ENCODE data around the gene UFC1.

UFC1 gene

DNA sequence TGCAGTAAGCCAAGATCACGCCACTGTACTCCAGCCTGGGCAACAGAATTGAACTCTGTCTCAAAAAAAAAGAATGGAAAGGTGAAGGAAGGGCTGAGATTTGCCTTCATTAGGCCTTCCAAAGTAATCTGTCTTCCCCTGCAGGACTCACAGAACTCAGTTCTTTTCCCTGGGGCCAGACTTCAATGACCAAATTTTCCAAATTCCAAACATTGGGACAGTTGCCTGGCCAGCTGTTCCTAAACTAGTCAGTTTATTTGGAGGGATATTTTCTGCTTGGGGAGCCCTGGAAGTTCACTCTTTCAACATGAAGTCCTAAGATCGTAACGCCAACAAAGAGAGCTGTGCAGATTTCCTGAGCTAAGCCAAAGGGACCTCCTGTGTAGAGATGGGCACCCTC, 15.9 kb upstream of the UFC1 start:
- DNase-seq = no peak

DNA sequence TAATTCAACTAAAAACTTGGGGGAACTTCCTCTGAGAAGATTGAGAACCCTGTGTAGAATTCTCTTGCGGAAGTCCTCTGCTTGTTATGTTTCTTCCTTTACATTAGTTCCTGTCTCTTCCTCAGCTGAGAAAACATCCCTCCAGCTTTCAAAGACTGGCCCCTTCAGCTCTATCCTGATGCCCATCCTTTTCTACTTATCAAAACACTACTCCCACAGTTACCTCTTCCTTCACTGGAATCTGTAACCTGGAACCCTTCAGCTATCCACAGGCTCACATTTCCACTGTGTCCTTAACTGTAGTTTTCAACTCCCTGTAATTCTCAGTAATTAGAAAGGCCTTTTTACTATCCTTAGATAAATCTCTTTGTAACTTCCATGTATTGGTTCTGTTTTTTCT, 15.3 kb upstream of the UFC1 start:
- DNase-seq = no peak

DNA sequence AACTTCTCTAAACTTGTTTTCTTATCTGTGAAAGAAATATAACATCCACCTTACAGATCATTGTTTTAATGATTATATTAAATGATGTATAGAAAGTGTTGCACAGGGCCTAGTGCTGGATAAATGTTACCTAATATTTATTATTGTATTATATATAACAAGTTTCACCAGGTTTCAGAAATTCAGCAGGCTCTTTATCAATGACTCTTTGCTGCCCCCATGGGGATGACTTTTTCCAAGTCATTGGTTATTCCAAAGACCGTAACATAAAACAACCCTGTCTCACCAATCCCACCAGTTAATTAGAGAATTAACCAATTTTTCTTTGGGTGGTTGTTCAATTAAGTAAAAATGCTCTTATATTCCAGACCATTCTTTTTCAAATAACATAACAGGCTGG, 14.0 kb upstream of the UFC1 start:
- DNase-seq = peak; percentile 50

DNA sequence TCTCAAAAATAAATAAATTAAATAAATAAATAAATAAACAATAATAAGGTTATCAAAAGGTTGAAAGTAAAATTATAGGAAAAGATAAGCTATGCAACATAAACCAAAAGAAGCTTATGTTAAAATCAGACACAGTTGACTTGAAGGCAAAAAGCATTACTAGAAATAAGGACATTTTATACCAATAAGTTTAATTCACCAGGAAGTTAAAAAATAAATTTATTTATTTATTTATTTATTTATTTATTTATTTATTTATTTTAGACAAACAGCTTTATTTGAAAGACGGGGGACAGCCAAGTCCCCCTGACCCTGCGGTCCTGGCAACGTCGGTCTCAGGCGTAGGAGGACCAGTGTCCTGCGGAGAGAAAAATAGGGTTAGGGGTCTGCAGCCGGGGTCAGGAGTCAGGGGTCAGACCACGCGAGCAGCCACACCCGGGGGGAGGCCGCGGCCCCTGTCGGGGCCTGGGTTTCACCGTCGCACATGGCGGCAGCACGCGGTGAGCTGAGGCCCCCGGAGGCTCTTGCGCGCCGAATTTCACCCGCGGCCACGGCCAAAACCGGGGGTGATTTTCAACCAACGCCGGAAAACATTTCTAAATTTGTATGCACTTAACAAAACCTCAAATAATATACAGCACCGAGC, 12.9 kb upstream of the UFC1 start:
- no peak for DNase-seq

DNA sequence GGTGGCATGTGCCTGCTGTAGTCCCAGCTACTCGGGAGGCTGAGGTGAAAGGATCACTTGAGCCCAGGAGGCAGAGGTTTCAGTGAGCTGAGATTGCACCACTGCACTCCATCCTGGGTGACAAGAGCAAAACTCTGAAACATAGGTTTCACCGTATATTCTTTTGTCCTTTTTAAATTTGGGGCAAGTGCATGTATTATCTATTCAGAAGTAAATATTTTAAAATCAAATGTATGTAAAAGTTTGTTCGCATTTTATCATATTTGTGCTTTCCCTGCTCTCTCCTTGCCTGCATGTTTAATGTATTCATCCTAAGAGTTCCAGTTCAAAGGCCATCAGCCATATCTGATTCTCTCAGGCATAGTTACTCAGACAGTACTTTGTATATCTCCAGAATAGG, 7.9 kb upstream of the UFC1 start:
- no peak for DNase-seq

DNA sequence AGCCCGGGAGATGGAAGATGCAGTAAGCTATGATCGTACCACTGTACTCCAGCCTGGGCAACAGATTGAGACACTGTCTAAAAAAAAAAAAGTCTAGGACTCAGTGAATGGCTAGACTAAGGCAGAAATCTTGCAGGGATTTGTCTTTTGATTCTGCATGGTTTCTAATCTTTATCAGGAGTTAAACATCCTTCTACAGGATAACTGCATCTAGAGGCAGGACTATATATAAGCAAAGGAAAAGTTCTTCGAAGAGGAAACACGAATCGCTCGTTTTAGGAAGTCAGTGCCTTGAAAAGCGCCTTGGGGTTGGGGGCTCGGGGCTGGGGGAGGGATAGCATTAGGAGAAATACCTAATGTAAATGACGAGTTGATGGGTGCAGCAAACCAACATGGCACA, 602 bp upstream of the UFC1 start:
- no peak for DNase-seq

DNA sequence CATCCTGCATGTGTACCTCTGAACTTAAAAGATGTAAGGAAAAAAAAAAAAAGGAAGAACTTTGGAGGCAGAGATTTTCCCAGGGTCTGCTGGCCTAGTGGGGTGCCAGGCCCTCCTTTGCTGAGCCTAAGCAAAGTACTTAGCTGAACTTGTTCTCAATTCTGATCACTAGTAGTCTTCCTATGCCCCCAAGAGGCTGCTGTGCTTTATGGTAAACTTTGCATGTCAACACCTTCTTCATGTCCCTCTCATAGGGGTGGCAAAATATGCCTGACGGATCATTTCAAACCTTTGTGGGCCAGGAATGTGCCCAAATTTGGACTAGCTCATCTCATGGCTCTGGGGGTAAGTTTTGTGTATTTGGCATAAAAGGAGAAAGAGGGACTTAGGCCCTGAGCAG, 4.1 kb downstream of the UFC1 start:
- DNase-seq = no peak

DNA sequence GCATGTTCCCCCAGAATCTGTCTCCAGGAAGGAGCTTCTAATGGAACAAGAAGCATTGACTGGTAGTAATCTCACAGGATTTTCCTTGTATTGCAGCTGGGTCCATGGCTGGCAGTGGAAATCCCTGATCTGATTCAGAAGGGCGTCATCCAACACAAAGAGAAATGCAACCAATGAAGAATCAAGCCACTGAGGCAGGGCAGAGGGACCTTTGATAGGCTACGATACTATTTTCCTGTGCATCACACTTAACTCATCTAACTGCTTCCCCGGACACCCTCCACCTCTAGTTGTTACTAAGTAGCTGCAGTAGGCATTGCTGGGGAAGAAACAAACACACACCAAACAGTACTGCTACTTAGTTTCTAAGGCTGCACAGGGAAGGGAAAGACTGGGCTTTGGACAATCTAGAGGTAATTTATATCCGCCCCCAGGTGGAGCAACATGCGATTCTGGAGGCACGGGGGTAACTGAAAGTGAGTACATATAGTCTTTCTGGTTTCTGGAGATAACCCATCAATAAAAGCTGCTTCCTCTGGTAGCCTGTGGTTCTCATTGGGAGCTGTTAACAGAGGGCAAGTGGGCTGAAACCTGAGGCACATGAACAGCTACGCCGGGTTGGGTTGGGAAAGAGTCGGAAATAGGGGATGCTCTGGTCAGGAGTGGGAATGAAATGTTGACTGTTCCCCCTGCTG, 4.7 kb downstream of the UFC1 start:
- no peak for DNase-seq

DNA sequence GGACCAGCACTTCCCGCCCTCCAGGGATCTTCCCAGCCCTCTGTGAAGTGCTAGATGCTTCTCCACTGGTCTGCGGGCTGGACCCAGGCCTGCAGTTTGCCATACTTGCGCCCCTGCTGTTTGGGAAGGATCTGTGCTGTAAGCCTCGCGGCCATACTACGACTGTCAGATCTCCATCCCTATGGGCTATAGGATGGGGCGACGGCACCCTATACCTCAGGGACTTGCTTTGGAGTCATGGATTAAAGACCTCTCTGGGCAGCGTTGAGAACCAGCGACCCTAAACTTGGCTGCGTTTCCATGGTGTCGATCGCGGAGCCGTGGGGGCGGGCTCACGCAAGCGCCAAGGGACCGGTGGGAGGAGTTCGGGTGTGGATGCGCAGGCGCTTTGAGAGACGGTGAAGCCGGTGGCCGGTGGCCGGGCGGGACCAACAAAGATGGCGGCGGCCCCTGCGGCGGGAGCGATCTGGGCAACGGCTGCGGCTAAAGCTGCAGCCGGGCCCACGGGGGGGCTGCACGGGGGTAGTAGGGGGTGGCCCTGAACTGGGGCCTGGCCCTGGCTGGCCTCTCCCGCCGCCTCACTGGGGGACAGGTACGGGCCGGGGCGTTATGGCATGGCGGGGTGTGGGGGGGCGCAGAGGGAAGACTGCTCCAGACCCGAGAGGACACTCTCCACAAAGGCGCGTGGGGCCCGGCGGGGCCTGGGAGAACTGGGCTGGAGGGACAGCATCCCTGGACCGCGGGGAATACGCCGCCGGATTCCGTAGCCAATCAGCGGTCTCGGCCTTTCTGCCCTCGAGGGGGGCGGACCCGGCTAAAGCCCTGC, 5.5 kb downstream of the UFC1 start, which contains the start of gene USP21:
USP21 (plus strand) TSS at position 414 of the 826 bp plus-strand sequence. CDS start 1,141 bp downstream, outside the sequence.
- peak; percentile 94 for DNase-seq

DNA sequence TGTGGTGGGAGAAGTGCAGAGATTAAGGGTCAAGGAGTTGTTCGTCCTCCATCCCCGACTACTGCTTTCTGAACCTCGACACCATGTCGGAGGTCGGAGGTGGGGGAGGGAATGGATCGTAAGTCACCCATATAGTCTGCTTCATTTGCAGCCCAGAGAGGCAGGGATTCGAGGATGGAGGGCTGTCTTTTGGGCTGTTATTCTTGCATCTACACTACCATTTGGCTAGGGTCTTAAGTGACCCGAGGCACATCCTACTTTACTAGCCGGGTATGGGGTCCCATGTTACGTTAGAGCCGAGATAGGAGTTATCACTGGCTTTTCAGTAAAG, 6.1 kb downstream of the UFC1 start:
- no peak for DNase-seq

DNA sequence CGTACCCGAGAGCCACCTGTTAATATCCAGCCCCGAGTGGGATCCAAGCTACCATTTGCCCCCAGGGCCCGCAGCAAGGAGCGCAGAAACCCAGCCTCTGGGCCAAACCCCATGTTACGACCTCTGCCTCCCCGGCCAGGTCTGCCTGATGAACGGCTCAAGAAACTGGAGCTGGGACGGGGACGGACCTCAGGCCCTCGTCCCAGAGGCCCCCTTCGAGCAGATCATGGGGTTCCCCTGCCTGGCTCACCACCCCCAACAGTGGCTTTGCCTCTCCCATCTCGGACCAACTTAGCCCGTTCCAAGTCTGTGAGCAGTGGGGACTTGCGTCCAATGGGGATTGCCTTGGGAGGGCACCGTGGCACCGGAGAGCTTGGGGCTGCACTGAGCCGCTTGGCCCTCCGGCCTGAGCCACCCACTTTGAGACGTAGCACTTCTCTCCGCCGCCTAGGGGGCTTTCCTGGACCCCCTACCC, 6.9 kb downstream of the UFC1 start:
- DNase-seq = no peak

DNA sequence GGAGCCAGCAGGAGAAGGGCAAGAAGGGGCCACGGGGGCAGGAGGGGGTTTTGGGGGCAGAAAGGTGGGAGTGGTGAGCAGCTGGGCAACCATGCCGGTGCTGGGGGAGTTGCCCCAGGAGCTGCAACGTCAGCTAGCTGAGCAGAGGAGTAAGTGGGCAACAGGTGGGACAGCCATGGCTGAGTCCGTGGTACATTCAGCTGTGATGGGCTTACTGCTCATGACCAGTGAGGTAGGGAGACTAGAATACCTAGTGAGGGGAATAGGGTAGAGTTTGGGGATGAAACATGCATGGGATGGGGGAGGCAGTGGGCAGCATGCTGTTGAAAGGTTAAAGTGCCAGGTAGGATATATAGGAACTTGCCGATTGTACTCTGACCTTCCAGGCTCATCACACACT, 7.9 kb downstream of the UFC1 start:
- no peak for DNase-seq

DNA sequence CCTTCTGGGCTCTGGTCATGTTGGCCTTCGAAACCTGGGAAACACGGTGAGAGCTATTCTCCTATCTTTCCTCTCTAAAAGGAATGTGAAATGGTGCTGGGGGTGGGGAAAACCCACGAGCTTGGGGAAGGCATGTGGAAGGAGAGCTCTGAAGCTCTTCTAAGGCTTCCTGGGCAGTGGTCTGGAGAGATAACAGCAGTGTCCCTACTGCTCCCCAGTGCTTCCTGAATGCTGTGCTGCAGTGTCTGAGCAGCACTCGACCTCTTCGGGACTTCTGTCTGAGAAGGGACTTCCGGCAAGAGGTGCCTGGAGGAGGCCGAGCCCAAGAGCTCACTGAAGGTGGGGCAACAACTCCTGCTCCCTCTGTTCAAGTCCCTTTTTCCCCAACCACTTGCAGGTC, 8.3 kb downstream of the UFC1 start:
- DNase-seq = no peak

DNA sequence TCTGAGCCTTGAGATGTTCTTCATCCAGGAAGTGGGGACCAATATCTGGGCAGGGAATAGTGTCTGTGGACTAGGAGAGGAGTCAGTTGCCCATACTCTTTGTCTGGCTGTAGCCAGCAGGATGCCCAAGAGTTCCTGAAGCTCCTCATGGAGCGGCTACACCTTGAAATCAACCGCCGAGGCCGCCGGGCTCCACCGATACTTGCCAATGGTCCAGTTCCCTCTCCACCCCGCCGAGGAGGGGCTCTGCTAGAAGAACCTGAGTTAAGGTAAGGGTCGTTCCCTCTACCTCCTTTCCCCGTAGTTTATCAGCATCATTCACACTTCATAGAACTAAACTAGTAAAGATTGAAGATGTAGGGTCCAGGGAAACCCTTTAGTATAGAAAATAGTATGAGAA, 9.0 kb downstream of the UFC1 start:
- DNase-seq = no peak

DNA sequence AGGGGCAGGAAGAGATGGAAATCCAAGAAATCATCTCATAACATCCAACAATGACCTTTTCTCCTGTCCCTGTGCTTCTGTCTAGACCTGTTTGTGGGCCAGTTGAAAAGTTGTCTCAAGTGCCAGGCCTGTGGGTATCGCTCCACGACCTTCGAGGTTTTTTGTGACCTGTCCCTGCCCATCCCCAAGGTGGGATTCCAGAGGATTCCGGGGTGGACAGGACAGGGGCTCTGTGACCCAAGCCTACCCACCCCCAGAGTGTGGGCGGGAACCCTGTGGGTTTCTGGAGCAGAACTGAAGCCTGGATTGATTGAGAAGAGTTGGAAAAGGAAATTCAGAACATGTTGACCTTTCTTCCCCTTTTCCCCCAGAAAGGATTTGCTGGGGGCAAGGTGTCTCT, 10.0 kb downstream of the UFC1 start:
- DNase-seq = no peak

DNA sequence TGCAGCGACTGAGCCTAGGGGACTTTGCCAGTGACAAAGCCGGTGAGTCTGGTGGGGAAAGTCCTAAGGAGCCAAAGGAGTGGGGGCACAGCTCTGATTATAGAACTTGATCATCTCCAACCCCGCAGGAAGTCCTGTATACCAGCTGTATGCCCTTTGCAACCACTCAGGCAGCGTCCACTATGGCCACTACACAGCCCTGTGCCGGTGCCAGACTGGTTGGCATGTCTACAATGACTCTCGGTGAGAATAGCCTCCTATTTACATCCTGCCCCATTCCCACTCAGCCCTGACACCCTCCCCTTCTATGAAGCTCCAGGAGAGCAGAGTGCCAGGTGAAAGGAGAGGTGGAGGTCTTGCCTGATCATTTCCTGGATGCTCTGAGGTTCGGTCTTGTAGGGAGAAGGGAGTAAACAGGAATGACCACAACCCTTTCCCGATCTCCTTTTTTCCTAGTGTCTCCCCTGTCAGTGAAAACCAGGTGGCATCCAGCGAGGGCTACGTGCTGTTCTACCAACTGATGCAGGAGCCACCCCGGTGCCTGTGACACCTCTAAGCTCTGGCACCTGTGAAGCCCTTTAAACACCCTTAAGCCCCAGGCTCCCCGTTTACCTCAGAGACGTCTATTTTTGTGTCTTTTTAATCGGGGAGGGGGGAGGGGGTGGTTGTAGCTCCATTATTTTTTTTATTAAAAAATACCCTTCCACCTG, 11.3 kb downstream of the UFC1 start:
- no peak for DNase-seq

DNA sequence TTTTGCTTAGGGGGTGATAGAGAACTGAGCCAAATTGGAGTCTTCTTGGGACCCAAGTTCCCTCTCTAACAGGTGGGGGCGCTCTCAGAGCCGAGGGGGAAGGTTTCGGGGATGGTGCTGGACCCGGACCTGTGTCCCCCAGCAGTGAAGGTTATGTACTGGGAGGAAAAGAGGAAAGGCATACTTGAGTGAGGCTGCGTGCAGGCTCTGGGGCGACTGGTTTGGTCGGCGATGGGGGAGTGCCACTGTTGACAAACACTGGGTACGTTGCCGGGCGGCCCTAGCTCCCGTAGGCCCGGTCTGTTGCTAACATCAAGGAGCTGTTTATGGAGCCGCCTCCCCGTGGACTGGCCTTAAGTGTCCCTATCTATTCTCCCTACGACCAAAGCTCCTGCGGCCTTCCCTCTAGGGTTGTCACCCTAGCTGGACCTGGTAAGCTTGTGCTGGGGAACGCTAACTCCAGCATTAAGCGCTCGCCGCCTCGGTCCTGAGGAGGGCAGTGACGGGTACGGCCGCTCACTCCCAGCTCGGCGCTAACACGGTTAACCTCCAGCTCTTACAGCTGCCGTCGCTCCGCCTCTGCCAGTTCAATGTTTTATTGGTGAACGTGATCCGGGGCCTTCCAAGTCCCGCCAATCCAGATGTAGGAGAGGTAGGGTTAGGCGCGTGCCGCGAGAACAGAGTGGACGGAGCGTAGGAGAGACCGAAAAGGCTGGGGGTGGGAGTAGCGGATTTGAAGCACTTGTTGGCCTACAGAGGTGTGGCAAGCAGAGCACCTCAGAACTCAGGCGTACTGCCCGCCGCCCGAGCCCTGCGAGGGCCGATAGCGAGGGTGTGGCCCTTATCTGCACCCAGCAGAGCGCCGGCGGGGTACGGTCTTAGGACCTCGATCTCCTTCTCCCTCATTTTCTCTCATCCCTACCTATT, 12.2 kb downstream of the UFC1 start, which contains the start of gene PPOX:
PPOX (plus strand) TSS at position 685 of the 927 bp plus-strand sequence. CDS start 422 bp downstream, outside the sequence.
- peak; percentile 98 for DNase-seq

DNA sequence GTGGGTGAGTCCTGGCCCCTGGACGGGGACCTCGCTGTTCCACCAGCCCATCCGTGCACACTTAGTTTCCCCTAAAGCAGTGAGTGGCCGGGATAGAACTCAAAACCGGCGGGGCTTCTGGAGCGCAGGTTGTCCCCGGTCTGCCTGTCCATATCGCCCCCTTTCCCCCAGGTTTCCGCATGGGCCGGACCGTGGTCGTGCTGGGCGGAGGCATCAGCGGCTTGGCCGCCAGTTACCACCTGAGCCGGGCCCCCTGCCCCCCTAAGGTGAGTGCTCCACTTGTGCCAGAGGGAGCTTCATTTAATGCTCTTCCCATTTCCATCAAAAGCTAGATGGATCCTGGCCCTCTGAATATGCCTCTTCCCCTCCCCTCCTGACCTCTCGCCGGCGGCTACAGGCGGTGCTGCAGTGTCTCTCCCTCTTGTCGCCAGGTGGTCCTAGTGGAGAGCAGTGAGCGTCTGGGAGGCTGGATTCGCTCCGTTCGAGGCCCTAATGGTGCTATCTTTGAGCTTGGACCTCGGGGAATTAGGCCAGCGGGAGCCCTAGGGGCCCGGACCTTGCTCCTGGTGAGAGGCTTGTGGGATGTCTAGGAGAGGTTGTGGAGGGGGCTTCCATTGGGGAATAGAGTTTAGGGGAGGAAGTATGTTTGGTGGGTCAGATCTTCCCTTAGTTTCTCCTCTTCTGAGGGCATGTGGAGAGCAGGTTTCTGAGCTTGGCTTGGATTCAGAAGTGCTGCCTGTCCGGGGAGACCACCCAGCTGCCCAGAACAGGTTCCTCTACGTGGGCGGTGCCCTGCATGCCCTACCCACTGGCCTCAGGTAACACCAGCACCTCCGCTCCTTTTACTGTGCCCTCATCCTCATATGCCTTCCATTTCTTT, 13.1 kb downstream of the UFC1 start:
- DNase-seq = no peak

DNA sequence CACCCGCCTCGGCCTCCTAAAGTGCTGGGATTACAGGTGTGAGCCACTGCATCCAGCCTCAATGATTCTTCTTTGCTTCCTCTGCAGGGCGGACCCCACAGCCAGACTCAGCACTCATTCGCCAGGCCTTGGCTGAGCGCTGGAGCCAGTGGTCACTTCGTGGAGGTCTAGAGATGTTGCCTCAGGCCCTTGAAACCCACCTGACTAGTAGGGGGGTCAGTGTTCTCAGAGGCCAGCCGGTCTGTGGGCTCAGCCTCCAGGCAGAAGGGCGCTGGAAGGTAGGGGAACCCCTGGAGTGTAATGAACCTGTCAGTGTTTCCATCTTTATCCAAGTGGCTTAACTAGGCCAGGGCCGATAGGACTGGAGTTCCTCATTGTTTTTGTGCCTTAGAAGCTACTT, 15.1 kb downstream of the UFC1 start:
- DNase-seq = no peak

DNA sequence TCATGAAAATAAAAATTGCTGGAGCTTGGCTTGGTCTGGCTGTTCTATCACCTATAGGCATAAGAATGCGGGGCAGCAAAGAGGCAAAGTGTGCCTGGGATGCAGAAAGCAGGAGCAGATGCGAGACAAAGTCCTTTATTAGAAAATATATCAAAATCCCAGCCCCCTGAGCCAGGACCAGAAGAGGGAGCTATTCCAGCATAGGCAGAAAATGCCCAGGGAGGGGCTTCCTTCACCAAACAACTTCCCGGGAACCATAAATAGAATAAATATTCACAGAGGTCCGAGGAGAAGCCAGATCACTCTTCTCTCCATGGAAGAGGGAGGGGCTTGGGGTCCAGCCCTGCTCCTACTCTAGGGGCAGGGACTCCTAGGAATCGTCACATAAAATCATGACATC, 17.4 kb downstream of the UFC1 start:
- DNase-seq = no peak

DNA sequence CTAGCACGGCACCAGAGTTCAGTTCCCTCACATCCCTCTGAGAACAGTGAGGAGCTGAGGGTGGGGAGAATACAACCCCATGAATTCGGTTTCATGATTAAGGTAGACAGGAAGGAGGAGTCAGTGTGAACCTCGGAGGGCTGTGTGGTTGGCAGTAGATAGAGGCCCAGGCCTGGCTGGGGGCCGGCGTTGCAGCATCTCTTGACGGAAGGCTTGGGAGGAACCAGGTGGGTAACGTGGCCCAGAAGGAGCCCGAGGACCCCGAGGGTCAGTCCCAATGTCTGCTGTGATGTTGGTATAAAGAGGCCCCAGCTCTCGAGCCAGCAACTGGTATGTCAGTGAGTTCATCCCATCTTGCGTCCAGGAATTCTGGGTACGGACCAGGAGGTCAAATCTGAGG, 17.9 kb downstream of the UFC1 start:
- DNase-seq = no peak

All from activated CD4-positive, alpha-beta T cell treated with anti-CD3 and anti-CD28 coated beads, Interleukin-10, Interleukin-2, amounts not matched to agents 100 ng/mL and 50 ng/mL, durations not matched to agents 16 hours and 8 hours (primary cell).